HFFc6 (cell line): ENCODE data around the gene OXCT2. TPM values are rescaled to one million over a fixed set of nuclear protein-coding genes. Genes with fewer than 3 reads are reported as not detected.

ENCODE experiments used
- DNase-seq: peaks from one replicate; pipeline ENCODE4 v3.0.0-alpha.2; 2018
- H3K27ac Mint-ChIP-seq: 2 replicates; pipeline ENCODE4 v1.8.0; 2020; ENCODE audit warnings: mild to moderate bottlenecking, mixed read lengths
- H3K27me3 Mint-ChIP-seq: 2 replicates; pipeline ENCODE4 v1.8.0; 2021; ENCODE audit warnings: mild to moderate bottlenecking, moderate library complexity, mixed read lengths; ENCODE audit not compliant: insufficient read depth
- H3K36me3 Mint-ChIP-seq: 2 replicates; pipeline ENCODE4 v1.8.0; 2021; ENCODE audit warnings: low read depth, mixed read lengths
- H3K4me1 Mint-ChIP-seq: 2 replicates; pipeline ENCODE4 v1.8.0; 2020; ENCODE audit warnings: low read depth, mixed read lengths
- H3K4me3 Mint-ChIP-seq: 2 replicates; pipeline ENCODE4 v1.8.0; 2020; ENCODE audit warnings: mild to moderate bottlenecking, moderate library complexity, mixed read lengths
- H3K9me3 Mint-ChIP-seq: 2 replicates; pipeline ENCODE4 v1.8.0; 2020; ENCODE audit warnings: mild to moderate bottlenecking, mixed read lengths
- CTCF ChIP-seq: fragments of 200-600 bp; sonication (generic); IDR thresholded peaks from 2 replicates; pipeline ENCODE4 v1.5.0; 2021; ENCODE audit warnings: antibody characterized with exemption, mild to moderate bottlenecking
- total RNA-seq, 6 experiments: library from RNA; stranded (reverse); fragmentation: NEBNext Ultra II Directional; extraction: Animal tissue kit (Norgen Biotek cat#: 25700); gene quantifications; 2 replicates in 1 of 6; 3 replicates in 5 of 6; pipeline ENCODE4 v1.2.3, GENCODE V29; 2021

Gene OXCT2
- total RNA-seq, 6 experiments from 2014 or later: 0.81 to 2.3 (median 1.4) TPM

DNA sequence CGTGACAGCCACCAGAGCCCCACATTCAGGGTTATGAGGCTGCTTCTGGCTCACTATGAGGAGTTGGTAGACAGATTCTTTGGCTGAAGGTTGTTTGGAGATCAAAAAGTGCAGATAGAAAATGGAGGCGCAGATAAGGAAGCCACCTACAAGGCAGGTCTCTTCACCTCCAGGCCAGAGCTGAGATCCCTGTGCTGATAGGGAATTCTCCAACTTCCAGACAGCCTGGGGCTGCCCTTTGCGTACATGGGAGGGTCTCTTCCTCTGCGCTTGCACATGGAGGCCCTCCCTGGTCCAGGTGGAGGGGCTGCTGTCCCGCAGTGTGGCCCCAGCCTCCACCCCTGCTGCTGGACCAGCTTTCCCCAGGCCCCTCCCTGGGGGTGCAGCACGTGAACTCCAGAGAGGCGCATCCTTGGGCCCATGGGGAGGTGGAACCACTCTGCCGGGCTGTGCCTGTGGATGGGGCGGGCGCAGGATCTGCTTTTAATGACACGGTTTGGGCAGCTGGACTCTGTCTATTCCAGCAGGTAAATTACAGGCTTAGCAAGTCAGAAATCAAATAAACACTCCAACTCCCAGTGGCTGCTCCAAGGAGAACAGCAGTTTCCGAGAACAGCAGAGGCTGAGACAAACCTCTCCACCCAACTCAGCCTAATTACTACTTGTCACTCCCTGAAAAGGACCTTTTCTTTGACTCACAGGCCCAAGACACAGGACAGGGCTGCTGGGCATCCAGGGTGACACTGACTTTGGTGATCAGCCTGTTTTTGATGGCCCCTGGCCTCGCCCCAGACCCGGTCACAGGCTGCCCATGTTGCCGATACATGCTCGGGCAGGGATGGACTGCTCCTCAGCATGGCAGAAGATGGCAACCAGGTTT is 12.4 kb downstream of the OXCT2 start:
- H3K4me1 Mint-ChIP-seq: peaks cover 8% of the 10 kb centered on the region; the same call in 1 of the 2 replicates
- DNase-seq: no peak
- TF ChIP-seq CTCF: no peak
- H3K36me3 Mint-ChIP-seq: peaks cover 17% of the 10 kb centered on the region
- no peak overlapping the region for H3K27ac Mint-ChIP-seq
- H3K4me3 Mint-ChIP-seq: no peak overlapping the region
- H3K9me3 Mint-ChIP-seq: no peaks in the 10 kb centered on the region
- peaks cover 1% of the 10 kb centered on the region for H3K27me3 Mint-ChIP-seq

GRCh38 chr1:39757501-39757900 is 13.6 kb downstream of the OXCT2 start:
- DNase-seq: no peak
- peaks cover 1% of the 10 kb centered on the region for H3K27me3 Mint-ChIP-seq
- H3K4me3 Mint-ChIP-seq: no peak overlapping the region
- TF ChIP-seq CTCF: no peak
- H3K4me1 Mint-ChIP-seq: peaks cover 8% of the 10 kb centered on the region; the same call in 1 of the 2 replicates
- H3K9me3 Mint-ChIP-seq: no peaks in the 10 kb centered on the region
- peaks cover 22% of the 10 kb centered on the region for H3K36me3 Mint-ChIP-seq
- H3K27ac Mint-ChIP-seq: no peak overlapping the region

GRCh38 chr1:39755965-39756659 is 15.0 kb downstream of the OXCT2 start:
- TF ChIP-seq CTCF: no peak
- Mint-ChIP-seq H3K4me3 (no peak overlapping the region), H3K9me3 (no peaks in the 10 kb centered on the region), H3K27me3 (peaks cover 1% of the 10 kb centered on the region), H3K4me1 (peaks cover 8% of the 10 kb centered on the region; the same call in 1 of the 2 replicates), H3K36me3 (peaks cover 22% of the 10 kb centered on the region), H3K27ac (no peak overlapping the region)
- no peak for DNase-seq

GRCh38 chr1:39754906-39755504 is 16.1 kb downstream of the OXCT2 start:
- Mint-ChIP-seq H3K4me3 (no peak overlapping the region), H3K27me3 (no peaks in the 10 kb centered on the region; the same call in 1 of the 2 replicates), H3K4me1 (peaks cover 8% of the 10 kb centered on the region; the same call in 1 of the 2 replicates), H3K9me3 (no peaks in the 10 kb centered on the region), H3K36me3 (peaks cover 26% of the 10 kb centered on the region), H3K27ac (no peak overlapping the region)
- no peak for DNase-seq
- no peak for TF ChIP-seq CTCF

- peaks cover 26% of the 10 kb centered on the region for H3K36me3 Mint-ChIP-seq
- no peaks in the 10 kb centered on the region; the same call in 1 of the 2 replicates for H3K27me3 Mint-ChIP-seq
- DNase-seq: no peak
- no peak for TF ChIP-seq CTCF
- peaks cover 3% of the 10 kb centered on the region; the same call in 1 of the 2 replicates for H3K4me1 Mint-ChIP-seq
- H3K4me3 Mint-ChIP-seq: no peak overlapping the region
- H3K9me3 Mint-ChIP-seq: no peaks in the 10 kb centered on the region
- no peak overlapping the region for H3K27ac Mint-ChIP-seq
Measured at GRCh38 chr1:39754026-39754570, 17.1 kb downstream of the OXCT2 start.
